HG02870 (cell line): ENCODE measurements around the gene BAD.

Experiments
- ATAC-seq: cut with Tn5 transposase; IDR thresholded peaks from one replicate; pipeline ENCODE4 v1.9.1; 2021; ENCODE audit warnings: mild to moderate bottlenecking, moderate library complexity; ENCODE audit not compliant: unreplicated experiment

BAD gene

GRCh38 chr11:64297699-64298358 lies 13.4 kb upstream of the BAD start:
- no peak for ATAC-seq

DNA sequence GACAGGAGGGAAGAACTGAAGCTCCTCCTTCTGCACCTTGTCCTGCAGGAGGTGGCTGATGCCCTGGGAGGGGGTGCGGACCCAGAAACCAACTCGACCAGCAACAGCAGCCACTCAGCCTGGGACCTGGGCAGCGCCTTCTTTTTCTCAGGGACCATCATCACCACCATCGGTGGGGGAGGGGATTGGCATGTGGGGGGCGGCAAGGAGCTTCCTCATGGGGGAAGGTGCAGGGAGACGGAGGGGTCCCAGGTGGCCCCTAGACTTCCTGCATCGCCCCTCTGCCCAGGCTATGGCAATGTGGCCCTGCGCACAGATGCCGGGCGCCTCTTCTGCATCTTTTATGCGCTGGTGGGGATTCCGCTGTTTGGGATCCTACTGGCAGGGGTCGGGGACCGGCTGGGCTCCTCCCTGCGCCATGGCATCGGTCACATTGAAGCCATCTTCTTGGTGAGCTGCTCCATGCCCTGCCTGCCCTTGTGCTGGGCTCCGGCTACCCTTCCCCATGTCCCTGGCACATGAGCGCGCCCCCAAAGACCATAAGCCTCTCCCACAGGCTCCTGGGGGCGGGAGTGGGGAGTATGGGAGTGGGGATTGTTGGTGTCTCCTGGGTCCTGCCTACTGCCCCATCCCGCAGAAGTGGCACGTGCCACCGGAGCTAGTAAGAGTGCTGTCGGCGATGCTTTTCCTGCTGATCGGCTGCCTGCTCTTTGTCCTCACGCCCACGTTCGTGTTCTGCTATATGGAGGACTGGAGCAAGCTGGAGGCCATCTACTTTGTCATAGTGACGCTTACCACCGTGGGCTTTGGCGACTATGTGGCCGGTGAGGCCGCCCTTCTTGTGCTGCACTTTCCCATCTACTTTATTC lies 12.6 kb upstream of the BAD start:
- no peak for ATAC-seq

- ATAC-seq = no peak
Measured at GRCh38 chr11:64296236-64296635, 11.8 kb upstream of the BAD start.

DNA sequence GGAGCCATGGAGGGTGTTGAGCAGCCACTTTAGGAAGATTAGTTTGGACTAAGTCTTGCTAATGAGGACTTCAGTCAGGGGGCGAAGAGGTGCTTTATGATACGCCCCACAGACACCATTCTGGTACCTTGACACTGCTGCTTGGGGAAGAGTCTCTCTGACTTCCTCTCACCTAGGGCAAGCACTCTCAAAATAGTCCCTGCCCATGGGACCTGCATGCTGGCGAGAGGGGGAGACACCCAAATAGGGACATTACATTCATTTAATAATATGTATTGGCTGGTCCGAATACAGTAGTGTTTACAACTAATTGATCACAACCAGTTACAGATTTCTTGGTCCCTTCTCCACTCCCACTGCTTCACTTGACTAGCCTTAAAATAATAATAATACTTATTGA lies 11.3 kb upstream of the BAD start:
- ATAC-seq = no peak

- ATAC-seq = no peak
Measured at GRCh38 chr11:64294774-64295173, 10.3 kb upstream of the BAD start.

DNA sequence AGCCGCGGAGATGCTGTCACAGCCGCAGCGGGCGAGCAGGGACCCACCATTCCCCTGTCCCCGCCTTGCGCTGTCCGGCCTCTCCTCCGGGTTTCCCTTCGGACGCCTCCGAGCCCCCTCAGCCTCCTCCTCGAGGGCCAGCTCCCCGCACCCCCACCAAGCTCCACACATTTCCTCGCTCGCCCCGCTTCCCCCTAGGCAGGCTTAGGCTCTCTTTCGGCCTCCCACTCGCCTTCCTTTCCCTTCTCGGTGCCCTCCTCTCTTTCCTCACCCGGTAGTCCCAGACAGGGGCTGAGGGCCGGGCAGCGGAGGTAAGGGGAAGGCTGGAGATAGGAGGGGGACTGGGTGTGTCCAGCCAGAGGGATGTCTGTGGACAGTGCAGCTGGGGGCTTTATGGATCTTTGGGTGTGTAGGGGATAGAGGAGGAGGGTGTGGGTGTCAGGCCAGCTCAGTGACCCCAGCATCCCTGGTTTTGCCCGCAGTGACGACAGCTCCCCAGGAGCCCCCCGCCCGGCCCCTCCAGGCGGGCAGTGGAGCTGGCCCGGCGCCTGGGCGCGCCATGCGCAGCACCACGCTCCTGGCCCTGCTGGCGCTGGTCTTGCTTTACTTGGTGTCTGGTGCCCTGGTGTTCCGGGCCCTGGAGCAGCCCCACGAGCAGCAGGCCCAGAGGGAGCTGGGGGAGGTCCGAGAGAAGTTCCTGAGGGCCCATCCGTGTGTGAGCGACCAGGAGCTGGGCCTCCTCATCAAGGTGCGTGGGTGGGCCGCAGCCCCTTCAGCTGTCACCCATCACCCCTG lies 8.2 kb upstream of the BAD start:
- ATAC-seq = no peak

- ATAC-seq = no peak
Measured at GRCh38 chr11:64291752-64292459, 7.4 kb upstream of the BAD start.

- ATAC-seq = no peak
Measured at GRCh38 chr11:64291262-64291751, 6.8 kb upstream of the BAD start, which contains the start of gene KCNK4. Gene KCNK4, plus strand, starts transcription at chr11:64291302. Its CDS starts 1,717 bp downstream, at chr11:64293019.

- ATAC-seq = no peak
Measured at GRCh38 chr11:64290352-64291261, 6.1 kb upstream of the BAD start.

DNA sequence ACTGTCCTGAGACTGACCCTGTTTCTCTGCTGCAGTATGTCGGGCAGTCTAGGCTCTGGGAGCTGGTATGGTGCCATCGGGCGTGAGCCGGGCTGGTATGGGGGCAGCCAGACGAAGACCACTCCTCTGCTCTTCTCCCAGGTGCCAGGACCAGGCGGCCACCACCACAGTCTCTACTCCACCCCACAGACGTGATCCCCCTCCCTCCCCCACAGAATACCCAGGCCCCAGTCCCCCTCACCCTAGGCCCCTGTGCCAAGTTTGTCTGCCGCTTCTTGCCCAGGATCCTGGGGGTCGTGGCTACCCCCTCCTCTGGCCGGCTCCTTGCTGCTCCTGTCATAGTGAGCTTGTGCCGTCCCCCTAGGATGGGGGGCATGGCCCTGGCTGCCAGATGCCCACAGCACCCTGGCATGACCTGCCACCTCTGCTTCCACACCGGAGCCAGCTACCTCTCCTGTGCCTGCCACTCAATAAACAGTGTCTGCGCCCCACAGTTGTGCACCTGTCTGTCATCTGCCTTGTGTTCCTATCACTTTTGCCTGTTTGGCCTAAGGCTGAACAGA lies 4.6 kb upstream of the BAD start:
- ATAC-seq = no peak

- no peak for ATAC-seq
Measured at GRCh38 chr11:64288353-64288750, 3.9 kb upstream of the BAD start.

DNA sequence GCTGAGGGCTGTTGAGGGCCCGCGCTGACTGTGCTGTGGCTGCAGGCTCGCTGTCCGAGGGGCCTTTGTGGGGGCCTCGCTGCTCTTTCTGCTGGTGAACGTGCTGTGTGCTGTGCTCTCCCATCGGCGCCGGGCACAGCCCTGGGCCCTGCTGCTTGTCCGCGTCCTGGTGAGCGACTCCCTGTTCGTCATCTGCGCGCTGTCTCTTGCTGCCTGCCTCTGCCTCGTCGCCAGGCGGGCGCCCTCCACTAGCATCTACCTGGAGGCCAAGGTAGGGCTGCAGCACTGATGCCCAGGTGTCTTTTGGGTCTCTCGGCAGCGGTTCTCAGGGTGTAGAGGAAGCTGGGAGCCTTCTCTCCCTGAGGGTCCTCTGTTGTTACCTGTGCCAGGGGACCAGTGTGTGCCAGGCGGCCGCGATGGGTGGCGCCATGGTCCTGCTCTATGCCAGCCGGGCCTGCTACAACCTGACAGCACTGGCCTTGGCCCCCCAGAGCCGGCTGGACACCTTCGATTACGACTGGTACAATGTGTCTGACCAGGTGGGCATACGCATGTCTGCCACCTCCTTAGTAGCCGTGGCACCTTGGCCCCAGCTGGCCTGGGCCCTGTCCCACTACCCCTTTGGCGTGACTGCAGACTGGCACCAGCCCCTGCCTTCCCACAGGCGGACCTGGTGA lies 3.3 kb upstream of the BAD start:
- ATAC-seq = no peak

GRCh38 chr11:64286801-64287159 lies 2.3 kb upstream of the BAD start:
- no peak for ATAC-seq

GRCh38 chr11:64285885-64286800 lies 1.7 kb upstream of the BAD start:
- no peak for ATAC-seq

DNA sequence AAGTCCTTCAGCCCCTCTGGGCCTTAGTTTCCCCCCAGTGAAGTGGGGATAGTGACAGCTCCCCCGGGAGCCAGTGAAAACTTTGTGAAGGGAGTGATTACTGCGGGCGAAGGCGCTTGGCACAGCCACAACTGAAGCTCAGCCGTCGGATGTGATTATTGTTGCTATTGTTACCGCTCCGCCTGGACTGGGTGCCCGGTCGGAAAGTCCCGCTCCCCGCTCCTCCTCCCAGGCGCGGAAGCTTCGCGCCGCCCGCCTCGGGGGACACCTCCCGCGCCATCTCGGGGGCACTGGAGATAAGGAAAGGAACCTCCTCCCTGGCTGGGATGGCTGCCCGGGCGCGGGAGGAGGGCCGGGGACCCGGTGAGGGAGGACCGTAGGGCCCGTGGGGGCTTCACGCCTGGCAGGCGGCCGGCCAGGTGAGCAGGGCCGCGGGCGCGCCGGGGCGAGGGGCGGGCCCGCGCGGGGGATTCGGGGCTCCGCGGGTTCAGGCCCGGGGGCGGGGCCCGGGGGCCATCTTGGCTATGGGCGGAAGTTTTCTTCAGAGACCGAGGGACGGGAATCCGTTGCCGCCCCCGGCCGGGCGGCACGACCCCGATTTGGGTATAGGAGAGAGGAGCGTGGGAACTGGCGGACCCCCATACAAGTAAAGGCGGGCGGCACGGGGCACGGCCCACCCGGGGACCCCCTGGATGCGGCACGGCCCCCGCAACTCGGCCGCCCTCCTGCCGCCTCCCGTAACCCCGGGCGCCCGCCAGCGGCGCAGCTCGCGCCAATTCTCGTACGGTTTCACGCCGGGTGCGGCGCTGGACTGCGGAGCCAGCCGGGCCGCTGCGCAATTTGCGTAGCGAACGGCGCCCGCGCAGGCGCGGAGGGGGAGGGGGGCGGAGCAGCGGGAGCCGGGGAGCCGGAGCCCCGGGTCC lies 758 bp upstream of the BAD start, which contains the start of gene GPR137:
Gene GPR137, plus strand, starts transcription at position 887 of the 923 bp plus-strand sequence. CDS start 677 bp downstream, outside the sequence.
- peak; percentile 45 for ATAC-seq

DNA sequence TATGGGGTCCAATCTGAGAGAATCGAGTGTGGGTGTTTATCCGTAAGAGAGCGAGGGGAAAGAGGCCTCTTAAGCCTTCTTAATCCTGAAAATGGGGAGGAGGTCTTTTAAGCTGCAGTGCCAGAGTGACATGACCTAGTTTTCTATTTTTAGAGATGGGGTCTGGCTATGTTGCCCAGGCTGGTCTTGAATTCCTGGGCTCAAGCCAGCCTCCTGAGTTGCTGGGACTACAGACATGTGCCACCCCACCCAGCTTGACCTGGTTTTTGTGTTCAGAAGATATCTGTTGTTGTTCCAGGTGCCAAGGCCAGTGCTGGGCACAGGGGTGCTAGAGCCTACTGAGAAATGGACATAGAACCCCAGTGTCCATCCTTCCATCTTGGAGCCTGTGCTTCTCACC lies 1.4 kb downstream of the BAD start:
- ATAC-seq = no peak
